ENCODE data around the gene PLA2G4D.

Gene PLA2G4D, protein sequence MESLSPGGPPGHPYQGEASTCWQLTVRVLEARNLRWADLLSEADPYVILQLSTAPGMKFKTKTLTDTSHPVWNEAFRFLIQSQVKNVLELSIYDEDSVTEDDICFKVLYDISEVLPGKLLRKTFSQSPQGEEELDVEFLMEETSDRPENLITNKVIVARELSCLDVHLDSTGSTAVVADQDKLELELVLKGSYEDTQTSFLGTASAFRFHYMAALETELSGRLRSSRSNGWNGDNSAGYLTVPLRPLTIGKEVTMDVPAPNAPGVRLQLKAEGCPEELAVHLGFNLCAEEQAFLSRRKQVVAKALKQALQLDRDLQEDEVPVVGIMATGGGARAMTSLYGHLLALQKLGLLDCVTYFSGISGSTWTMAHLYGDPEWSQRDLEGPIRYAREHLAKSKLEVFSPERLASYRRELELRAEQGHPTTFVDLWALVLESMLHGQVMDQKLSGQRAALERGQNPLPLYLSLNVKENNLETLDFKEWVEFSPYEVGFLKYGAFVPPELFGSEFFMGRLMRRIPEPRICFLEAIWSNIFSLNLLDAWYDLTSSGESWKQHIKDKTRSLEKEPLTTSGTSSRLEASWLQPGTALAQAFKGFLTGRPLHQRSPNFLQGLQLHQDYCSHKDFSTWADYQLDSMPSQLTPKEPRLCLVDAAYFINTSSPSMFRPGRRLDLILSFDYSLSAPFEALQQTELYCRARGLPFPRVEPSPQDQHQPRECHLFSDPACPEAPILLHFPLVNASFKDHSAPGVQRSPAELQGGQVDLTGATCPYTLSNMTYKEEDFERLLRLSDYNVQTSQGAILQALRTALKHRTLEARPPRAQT

DNA sequence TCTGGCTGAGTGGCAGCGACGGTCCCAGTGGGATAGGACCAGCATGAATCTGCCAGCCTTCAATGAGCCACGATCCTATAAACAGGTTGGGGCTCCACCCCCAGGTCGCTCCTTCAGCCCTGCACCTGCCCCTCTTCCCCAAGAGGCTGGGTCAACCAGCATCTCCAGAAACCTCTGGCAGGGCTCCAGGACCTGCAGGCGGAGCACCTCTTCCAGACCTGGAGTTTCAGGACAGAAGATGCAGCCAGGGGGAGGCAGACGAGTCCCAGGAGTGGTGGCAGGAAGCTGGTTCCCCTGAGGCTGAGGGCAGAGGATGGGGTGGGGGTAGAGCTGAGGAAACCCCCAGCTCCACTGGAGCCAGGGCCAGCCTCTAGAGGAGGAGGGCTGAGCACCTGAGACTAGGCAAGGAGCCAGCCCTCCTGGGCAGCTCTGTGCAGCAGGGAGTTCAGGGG lies at the start of gene PLA2G4D:
PLA2G4D (minus strand) TSS at position 51 of the 452 bp plus-strand sequence. CDS start 103 bp downstream, outside the sequence.
- TF ChIP-seq RARB (CRISPR knock-in tag; IDR thresholded peaks at IDR 0.05) (no peak), TOX (CRISPR knock-in tag; IDR thresholded peaks at IDR 0.05; ENCODE audit: borderline replicate concordance) (no peak), ZFP30 (CRISPR knock-in tag; IDR thresholded peaks at IDR 0.05) (no peak), PPARA (CRISPR knock-in tag; IDR thresholded peaks at IDR 0.05; ENCODE audit: borderline replicate concordance) (no peak), ZC3H10 (CRISPR knock-in tag; IDR thresholded peaks at IDR 0.05) (no peak), OSR1 (CRISPR knock-in tag; IDR thresholded peaks at IDR 0.05) (no peak), BACH2 (CRISPR knock-in tag; IDR thresholded peaks at IDR 0.05; ENCODE audit: borderline replicate concordance) (no peak), ZNF565 (CRISPR knock-in tag; conservative IDR thresholded peaks at IDR 0.05; ENCODE audit: low read depth) (no peak), ESRRG (CRISPR knock-in tag; IDR thresholded peaks at IDR 0.05) (no peak), GLIS3 (CRISPR knock-in tag; IDR thresholded peaks at IDR 0.05) (no peak)
- TF ChIP-seq, protein P1, sequence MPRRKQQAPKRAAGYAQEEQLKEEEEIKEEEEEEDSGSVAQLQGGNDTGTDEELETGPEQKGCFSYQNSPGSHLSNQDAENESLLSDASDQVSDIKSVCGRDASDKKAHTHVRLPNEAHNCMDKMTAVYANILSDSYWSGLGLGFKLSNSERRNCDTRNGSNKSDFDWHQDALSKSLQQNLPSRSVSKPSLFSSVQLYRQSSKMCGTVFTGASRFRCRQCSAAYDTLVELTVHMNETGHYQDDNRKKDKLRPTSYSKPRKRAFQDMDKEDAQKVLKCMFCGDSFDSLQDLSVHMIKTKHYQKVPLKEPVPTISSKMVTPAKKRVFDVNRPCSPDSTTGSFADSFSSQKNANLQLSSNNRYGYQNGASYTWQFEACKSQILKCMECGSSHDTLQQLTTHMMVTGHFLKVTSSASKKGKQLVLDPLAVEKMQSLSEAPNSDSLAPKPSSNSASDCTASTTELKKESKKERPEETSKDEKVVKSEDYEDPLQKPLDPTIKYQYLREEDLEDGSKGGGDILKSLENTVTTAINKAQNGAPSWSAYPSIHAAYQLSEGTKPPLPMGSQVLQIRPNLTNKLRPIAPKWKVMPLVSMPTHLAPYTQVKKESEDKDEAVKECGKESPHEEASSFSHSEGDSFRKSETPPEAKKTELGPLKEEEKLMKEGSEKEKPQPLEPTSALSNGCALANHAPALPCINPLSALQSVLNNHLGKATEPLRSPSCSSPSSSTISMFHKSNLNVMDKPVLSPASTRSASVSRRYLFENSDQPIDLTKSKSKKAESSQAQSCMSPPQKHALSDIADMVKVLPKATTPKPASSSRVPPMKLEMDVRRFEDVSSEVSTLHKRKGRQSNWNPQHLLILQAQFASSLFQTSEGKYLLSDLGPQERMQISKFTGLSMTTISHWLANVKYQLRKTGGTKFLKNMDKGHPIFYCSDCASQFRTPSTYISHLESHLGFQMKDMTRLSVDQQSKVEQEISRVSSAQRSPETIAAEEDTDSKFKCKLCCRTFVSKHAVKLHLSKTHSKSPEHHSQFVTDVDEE (CRISPR knock-in tag; IDR thresholded peaks at IDR 0.05): no peak
- TF ChIP-seq, protein P2, sequence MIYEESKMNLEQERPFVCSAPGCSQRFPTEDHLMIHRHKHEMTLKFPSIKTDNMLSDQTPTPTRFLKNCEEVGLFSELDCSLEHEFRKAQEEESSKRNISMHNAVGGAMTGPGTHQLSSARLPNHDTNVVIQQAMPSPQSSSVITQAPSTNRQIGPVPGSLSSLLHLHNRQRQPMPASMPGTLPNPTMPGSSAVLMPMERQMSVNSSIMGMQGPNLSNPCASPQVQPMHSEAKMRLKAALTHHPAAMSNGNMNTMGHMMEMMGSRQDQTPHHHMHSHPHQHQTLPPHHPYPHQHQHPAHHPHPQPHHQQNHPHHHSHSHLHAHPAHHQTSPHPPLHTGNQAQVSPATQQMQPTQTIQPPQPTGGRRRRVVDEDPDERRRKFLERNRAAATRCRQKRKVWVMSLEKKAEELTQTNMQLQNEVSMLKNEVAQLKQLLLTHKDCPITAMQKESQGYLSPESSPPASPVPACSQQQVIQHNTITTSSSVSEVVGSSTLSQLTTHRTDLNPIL (CRISPR knock-in tag; IDR thresholded peaks at IDR 0.05; ENCODE audit: low read depth): no peak
- TF ChIP-seq, protein P3, sequence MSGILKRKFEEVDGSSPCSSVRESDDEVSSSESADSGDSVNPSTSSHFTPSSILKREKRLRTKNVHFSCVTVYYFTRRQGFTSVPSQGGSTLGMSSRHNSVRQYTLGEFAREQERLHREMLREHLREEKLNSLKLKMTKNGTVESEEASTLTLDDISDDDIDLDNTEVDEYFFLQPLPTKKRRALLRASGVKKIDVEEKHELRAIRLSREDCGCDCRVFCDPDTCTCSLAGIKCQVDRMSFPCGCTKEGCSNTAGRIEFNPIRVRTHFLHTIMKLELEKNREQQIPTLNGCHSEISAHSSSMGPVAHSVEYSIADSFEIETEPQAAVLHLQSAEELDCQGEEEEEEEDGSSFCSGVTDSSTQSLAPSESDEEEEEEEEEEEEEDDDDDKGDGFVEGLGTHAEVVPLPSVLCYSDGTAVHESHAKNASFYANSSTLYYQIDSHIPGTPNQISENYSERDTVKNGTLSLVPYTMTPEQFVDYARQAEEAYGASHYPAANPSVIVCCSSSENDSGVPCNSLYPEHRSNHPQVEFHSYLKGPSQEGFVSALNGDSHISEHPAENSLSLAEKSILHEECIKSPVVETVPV (CRISPR knock-in tag; IDR thresholded peaks at IDR 0.05): no peak
- no peak for ATAC-seq

DNA sequence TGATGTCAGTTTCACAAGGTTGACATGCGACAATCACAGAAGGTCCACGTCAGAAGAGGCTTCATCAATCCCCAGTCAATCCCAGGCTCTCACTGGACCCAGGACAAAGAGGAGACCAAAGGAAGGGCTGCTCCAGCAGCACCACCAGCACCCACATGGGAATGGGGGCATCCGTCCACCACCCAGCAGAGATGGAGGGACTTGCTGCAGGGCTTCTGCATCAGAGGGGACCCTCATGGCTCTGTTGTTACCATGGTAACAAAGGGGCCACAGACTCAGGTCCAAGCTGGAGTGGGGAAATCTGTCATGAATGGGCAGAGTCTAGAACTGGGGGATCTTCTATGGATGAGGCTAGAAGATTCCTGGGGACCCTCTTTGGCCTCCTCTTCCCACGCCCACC lies 49.0 kb upstream of the PLA2G4D start:
- TF ChIP-seq TOX (CRISPR knock-in tag; IDR thresholded peaks at IDR 0.05; ENCODE audit: borderline replicate concordance) (no peak), TCF4 (CRISPR knock-in tag; IDR thresholded peaks at IDR 0.05; ENCODE audit: borderline replicate concordance) (no peak), ZC3H10 (CRISPR knock-in tag; IDR thresholded peaks at IDR 0.05) (no peak), CSDC2 (CRISPR knock-in tag; IDR thresholded peaks at IDR 0.05) (no peak), ZFP3 (CRISPR knock-in tag; IDR thresholded peaks at IDR 0.05) (no peak)
- TF ChIP-seq, protein P4, sequence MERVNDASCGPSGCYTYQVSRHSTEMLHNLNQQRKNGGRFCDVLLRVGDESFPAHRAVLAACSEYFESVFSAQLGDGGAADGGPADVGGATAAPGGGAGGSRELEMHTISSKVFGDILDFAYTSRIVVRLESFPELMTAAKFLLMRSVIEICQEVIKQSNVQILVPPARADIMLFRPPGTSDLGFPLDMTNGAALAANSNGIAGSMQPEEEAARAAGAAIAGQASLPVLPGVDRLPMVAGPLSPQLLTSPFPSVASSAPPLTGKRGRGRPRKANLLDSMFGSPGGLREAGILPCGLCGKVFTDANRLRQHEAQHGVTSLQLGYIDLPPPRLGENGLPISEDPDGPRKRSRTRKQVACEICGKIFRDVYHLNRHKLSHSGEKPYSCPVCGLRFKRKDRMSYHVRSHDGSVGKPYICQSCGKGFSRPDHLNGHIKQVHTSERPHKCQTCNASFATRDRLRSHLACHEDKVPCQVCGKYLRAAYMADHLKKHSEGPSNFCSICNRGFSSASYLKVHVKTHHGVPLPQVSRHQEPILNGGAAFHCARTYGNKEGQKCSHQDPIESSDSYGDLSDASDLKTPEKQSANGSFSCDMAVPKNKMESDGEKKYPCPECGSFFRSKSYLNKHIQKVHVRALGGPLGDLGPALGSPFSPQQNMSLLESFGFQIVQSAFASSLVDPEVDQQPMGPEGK (CRISPR knock-in tag; IDR thresholded peaks at IDR 0.05; ENCODE audit: borderline replicate concordance): no peak
- TF ChIP-seq, protein P2 (CRISPR knock-in tag; IDR thresholded peaks at IDR 0.05; ENCODE audit: low read depth): no peak
- ATAC-seq: no peak
